ENCODE data around the gene SH2D3C.

The SH2D3C gene

DNA sequence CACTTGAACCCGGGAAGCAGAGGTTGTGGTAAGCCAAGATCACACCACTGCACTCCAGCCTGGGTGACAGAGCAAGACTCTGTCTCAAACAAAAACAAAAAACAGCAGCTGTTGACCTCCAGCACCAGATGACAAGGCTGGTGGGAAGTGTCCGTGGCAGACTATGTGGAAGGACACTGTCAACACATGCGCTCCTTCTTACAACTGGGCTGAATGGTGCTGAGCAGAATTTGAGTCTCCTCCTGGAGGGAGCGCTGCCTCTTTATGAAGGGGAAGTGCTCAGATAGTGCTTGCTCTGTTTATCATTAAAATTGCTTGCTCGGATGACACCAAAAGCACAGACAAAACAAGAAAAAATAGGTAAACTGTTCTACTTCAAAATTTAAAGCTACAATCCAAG is 80.9 kb downstream of the SH2D3C start:
- Histone ChIP-seq H3K4me3 (ENCODE audit: insufficient read depth in 1 of 2, low read depth in 1 of 2, low read length in 2 of 2) (no peak overlapping the region), H3K14ac (ENCODE audit: low read length in 2 of 2) (no peak overlapping the region), H3K27ac (ENCODE audit: low read length, poor library complexity, severe bottlenecking) (no peak overlapping the region), H3K18ac (ENCODE audit: low read depth in 1 of 2, low read length in 2 of 2) (no peak overlapping the region), H2AK5ac (ENCODE audit: low read length, severe bottlenecking) (no peak overlapping the region), H3K27me3 (ENCODE audit: control insufficient read depth in 1 of 2, insufficient read depth in 1 of 2, low read length in 2 of 2) (no peaks in the 10 kb centered on the region), H2BK12ac (ENCODE audit: low read length in 2 of 2) (no peak overlapping the region), H4K91ac (ENCODE audit: low read length) (no peak overlapping the region), H3K4me1 (ENCODE audit: control insufficient read depth, insufficient read depth, low read depth, low read length) (peaks cover 3% of the 10 kb centered on the region), H3K4ac (ENCODE audit: low read depth in 1 of 2, low read length in 2 of 2) (no peak overlapping the region), H4K8ac (ENCODE audit: low read length) (no peak overlapping the region), H3K9me3 (ENCODE audit: control insufficient read depth, low read length) (no peaks in the 10 kb centered on the region), H3K9ac (ENCODE audit: low read length) (no peak overlapping the region), H2BK5ac (ENCODE audit: low read depth, low read length, poor library complexity, severe bottlenecking) (no peak overlapping the region), H2BK120ac (ENCODE audit: low read depth, low read length) (no peak overlapping the region), H3K79me1 (replicated peaks; ENCODE audit: low read length, poor library complexity, severe bottlenecking) (no peaks in the 10 kb centered on the region), H3K23ac (ENCODE audit: low read length in 2 of 2) (peak overlapping the region in 1 of 2 experiments; percentile 14), H2BK15ac (ENCODE audit: low read depth, poor library complexity, severe bottlenecking) (no peak overlapping the region), H2AFZ (ENCODE audit: low read depth, low read length) (no peak overlapping the region), H3K4me2 (ENCODE audit: low read length, poor library complexity, severe bottlenecking) (no peak overlapping the region), H3K36me3 (ENCODE audit: control insufficient read depth in 1 of 2, insufficient read depth in 2 of 2, low read depth in 1 of 2, low read length in 2 of 2) (peaks cover 13 to 18% of the 10 kb centered on the region in 2 experiments)
- no peak for DNase-seq
- 82% methylated on average over 4 of the region's 5 CpGs for WGBS

DNA sequence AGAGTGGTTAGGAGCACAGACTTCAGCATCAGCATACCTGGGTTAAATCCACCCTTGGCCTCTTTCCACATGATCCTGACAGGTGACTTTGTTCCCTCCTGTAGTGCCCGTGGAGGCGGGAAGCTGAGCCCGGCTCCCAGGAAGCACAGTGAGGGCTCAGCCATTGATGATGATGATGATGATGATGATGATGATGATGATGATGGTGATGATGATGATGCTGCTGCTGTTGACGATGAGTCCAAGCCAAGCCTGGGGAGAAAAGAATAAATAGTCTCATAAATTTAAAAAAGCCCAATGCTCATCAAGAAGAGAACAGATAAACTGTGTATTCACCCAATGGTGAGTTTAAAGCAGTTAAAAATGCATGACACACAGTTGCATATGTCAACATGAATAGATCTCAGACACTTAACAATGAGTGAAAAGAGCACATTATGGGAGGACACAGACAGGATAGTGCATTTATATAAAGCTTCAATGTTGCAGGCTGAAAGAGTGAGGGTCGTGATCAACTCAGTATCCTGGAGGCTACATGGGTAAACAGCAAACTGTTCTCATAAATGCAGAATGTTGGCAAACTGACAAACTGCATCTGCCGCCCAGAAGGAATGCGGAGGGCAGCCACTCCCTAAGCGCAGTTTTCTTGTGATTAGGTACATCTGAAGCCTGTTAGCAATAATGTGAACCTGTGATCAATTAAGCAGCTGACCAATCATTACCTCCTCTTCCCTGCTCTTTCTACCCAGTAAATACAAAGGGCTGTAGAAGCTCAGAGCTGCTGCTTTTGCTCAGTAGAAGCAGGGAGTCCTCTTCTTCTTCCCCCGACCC is 83.4 kb downstream of the SH2D3C start:
- Histone ChIP-seq H3K27me3 (ENCODE audit: control insufficient read depth in 1 of 2, insufficient read depth in 1 of 2, low read length in 2 of 2) (no peaks in the 10 kb centered on the region), H3K14ac (ENCODE audit: low read length in 2 of 2) (no peak overlapping the region), H3K23ac (ENCODE audit: low read length in 2 of 2) (no peak overlapping the region), H3K27ac (ENCODE audit: low read length, poor library complexity, severe bottlenecking) (no peak overlapping the region), H3K4me1 (ENCODE audit: control insufficient read depth, insufficient read depth, low read depth, low read length) (peaks cover 3% of the 10 kb centered on the region), H2BK15ac (ENCODE audit: low read depth, poor library complexity, severe bottlenecking) (no peak overlapping the region), H3K4me3 (ENCODE audit: insufficient read depth in 1 of 2, low read depth in 1 of 2, low read length in 2 of 2) (no peak overlapping the region), H3K9ac (ENCODE audit: low read length) (peak overlapping the region; percentile 53), H3K18ac (ENCODE audit: low read depth in 1 of 2, low read length in 2 of 2) (no peak overlapping the region), H3K79me1 (replicated peaks; ENCODE audit: low read length, poor library complexity, severe bottlenecking) (no peaks in the 10 kb centered on the region), H2BK5ac (ENCODE audit: low read depth, low read length, poor library complexity, severe bottlenecking) (no peak overlapping the region), H4K91ac (ENCODE audit: low read length) (no peak overlapping the region), H3K9me3 (ENCODE audit: control insufficient read depth, low read length) (no peaks in the 10 kb centered on the region), H2AFZ (ENCODE audit: low read depth, low read length) (no peak overlapping the region), H3K4me2 (ENCODE audit: low read length, poor library complexity, severe bottlenecking) (no peak overlapping the region), H3K36me3 (ENCODE audit: control insufficient read depth in 1 of 2, insufficient read depth in 2 of 2, low read depth in 1 of 2, low read length in 2 of 2) (peaks cover 31 to 42% of the 10 kb centered on the region in 2 experiments), H4K8ac (ENCODE audit: low read length) (no peak overlapping the region), H2BK12ac (ENCODE audit: low read length in 2 of 2) (no peak overlapping the region), H2AK5ac (ENCODE audit: low read length, severe bottlenecking) (no peak overlapping the region), H3K4ac (ENCODE audit: low read depth in 1 of 2, low read length in 2 of 2) (no peak overlapping the region), H2BK120ac (ENCODE audit: low read depth, low read length) (no peak overlapping the region)
- no peak for DNase-seq
- 88% methylated on average over 8 of the region's 9 CpGs for WGBS

DNA sequence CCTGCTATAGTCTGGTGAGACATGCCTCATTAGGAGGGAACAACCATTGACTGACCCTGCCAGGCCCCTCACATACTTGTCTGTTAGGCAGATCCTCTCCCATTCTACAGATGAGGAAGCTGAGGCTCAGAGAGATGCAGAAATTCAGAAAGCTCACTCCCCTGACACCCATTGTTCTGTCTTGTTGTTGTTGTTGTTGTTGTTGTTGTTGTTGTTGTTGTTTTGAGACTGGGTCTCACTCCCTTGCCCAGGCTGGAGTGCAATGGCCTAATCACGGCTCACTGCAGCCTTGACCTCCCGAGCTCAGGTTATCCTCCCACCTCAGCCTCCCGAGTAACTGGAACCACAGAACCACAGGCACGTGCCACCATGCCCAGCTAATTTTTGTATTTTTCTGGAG is 84.8 kb downstream of the SH2D3C start:
- H3K4ac ChIP-seq (ENCODE audit: low read depth in 1 of 2, low read length in 2 of 2), result no peak overlapping the region
- no peak overlapping the region for H2BK120ac ChIP-seq (ENCODE audit: low read depth, low read length)
- 97% methylated on average over 3 of the region's 4 CpGs for whole genome bisulfite sequencing
- no peak overlapping the region for H3K23ac ChIP-seq (ENCODE audit: low read length in 2 of 2)
- peaks cover 42 to 56% of the 10 kb centered on the region in 2 experiments for H3K36me3 ChIP-seq (ENCODE audit: control insufficient read depth in 1 of 2, insufficient read depth in 2 of 2, low read depth in 1 of 2, low read length in 2 of 2)
- H3K9ac ChIP-seq (ENCODE audit: low read length), result no peak overlapping the region
- no peak overlapping the region for H2AK5ac ChIP-seq (ENCODE audit: low read length, severe bottlenecking)
- no peaks in the 10 kb centered on the region for H3K79me1 ChIP-seq (replicated peaks; ENCODE audit: low read length, poor library complexity, severe bottlenecking)
- no peak for DNase-seq
- H3K27me3 ChIP-seq (ENCODE audit: control insufficient read depth in 1 of 2, insufficient read depth in 1 of 2, low read length in 2 of 2), result no peaks in the 10 kb centered on the region
- H2BK5ac ChIP-seq (ENCODE audit: low read depth, low read length, poor library complexity, severe bottlenecking), result no peak overlapping the region
- H3K4me2 ChIP-seq (ENCODE audit: low read length, poor library complexity, severe bottlenecking), result no peak overlapping the region
- H2BK12ac ChIP-seq (ENCODE audit: low read length in 2 of 2), result no peak overlapping the region
- no peak overlapping the region for H3K14ac ChIP-seq (ENCODE audit: low read length in 2 of 2)
- H2BK15ac ChIP-seq (ENCODE audit: low read depth, poor library complexity, severe bottlenecking), result no peak overlapping the region
- H3K18ac ChIP-seq (ENCODE audit: low read depth in 1 of 2, low read length in 2 of 2), result no peak overlapping the region
- no peak overlapping the region for H4K8ac ChIP-seq (ENCODE audit: low read length)
- H3K27ac ChIP-seq (ENCODE audit: low read length, poor library complexity, severe bottlenecking), result no peak overlapping the region
- H2AFZ ChIP-seq (ENCODE audit: low read depth, low read length), result no peak overlapping the region
- H3K4me1 ChIP-seq (ENCODE audit: control insufficient read depth, insufficient read depth, low read depth, low read length), result no peaks in the 10 kb centered on the region
- H3K9me3 ChIP-seq (ENCODE audit: control insufficient read depth, low read length), result no peaks in the 10 kb centered on the region
- no peak overlapping the region for H4K91ac ChIP-seq (ENCODE audit: low read length)
- no peak overlapping the region for H3K4me3 ChIP-seq (ENCODE audit: insufficient read depth in 1 of 2, low read depth in 1 of 2, low read length in 2 of 2)

DNA sequence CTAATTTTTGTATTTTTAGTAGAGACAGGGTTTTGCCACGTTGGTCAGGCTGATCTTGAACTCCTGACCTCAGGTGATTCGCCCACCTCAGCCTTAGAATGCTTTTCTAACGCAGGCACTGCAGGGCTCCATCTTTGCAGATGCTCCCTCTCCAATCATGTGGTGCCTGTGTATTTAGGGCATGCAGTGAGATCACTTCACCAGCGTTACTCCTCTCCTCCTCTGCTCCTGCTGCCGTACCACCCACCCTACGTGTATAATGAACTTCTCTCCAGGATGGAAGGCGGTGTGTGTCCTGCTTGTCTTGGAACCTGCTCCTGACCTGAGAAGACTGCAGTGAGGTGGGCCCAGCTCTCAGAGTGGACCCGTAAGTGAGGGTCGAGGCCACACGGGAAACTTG is 85.3 kb downstream of the SH2D3C start:
- no peak overlapping the region for H2BK12ac ChIP-seq (ENCODE audit: low read length in 2 of 2)
- H3K9me3 ChIP-seq (ENCODE audit: control insufficient read depth, low read length), result no peaks in the 10 kb centered on the region
- no peak overlapping the region for H2BK15ac ChIP-seq (ENCODE audit: low read depth, poor library complexity, severe bottlenecking)
- H2BK120ac ChIP-seq (ENCODE audit: low read depth, low read length), result no peak overlapping the region
- no peak overlapping the region for H2AK5ac ChIP-seq (ENCODE audit: low read length, severe bottlenecking)
- H2BK5ac ChIP-seq (ENCODE audit: low read depth, low read length, poor library complexity, severe bottlenecking), result no peak overlapping the region
- no peak overlapping the region for H3K4me2 ChIP-seq (ENCODE audit: low read length, poor library complexity, severe bottlenecking)
- no peak for DNase-seq
- no peak overlapping the region for H4K91ac ChIP-seq (ENCODE audit: low read length)
- no peak overlapping the region for H2AFZ ChIP-seq (ENCODE audit: low read depth, low read length)
- peaks cover 43 to 61% of the 10 kb centered on the region in 2 experiments for H3K36me3 ChIP-seq (ENCODE audit: control insufficient read depth in 1 of 2, insufficient read depth in 2 of 2, low read depth in 1 of 2, low read length in 2 of 2)
- no peak overlapping the region for H4K8ac ChIP-seq (ENCODE audit: low read length)
- no peaks in the 10 kb centered on the region for H3K79me1 ChIP-seq (replicated peaks; ENCODE audit: low read length, poor library complexity, severe bottlenecking)
- no peak overlapping the region for H3K14ac ChIP-seq (ENCODE audit: low read length in 2 of 2)
- no peak overlapping the region for H3K4me3 ChIP-seq (ENCODE audit: insufficient read depth in 1 of 2, low read depth in 1 of 2, low read length in 2 of 2)
- no peak overlapping the region for H3K9ac ChIP-seq (ENCODE audit: low read length)
- no peak overlapping the region for H3K27ac ChIP-seq (ENCODE audit: low read length, poor library complexity, severe bottlenecking)
- H3K23ac ChIP-seq (ENCODE audit: low read length in 2 of 2), result no peak overlapping the region
- no peaks in the 10 kb centered on the region for H3K4me1 ChIP-seq (ENCODE audit: control insufficient read depth, insufficient read depth, low read depth, low read length)
- 90% methylated on average over 10 of the region's 10 CpGs for WGBS
- no peak overlapping the region for H3K18ac ChIP-seq (ENCODE audit: low read depth in 1 of 2, low read length in 2 of 2)
- no peaks in the 10 kb centered on the region for H3K27me3 ChIP-seq (ENCODE audit: control insufficient read depth in 1 of 2, insufficient read depth in 1 of 2, low read length in 2 of 2)
- no peak overlapping the region for H3K4ac ChIP-seq (ENCODE audit: low read depth in 1 of 2, low read length in 2 of 2)
